GM10266 (cell line): Measurements from ENCODE around the gene TMEM185A.
A peak's percentile ranks its signal among the peaks of the same experiment; 100 is the strongest.
"Not testable (repeated sequence)": the region's sequence is repeated elsewhere in the genome, so short reads cannot be mapped to it uniquely, and the experiment has no call there.

Experiments used
- DNase-seq: peaks from one replicate; pipeline ENCODE4 v3.0.0; 2012; ENCODE audit errors: extremely low spot score
- TF ChIP-seq, protein P1 (sequence below): IDR thresholded peaks from 2 replicates; pipeline ENCODE4 v1.5.1; 2012; ENCODE audit warnings: mild to moderate bottlenecking, low read depth; ENCODE audit not compliant: control insufficient read depth, insufficient read depth; ENCODE audit errors: missing control alignments

Gene TMEM185A

DNA sequence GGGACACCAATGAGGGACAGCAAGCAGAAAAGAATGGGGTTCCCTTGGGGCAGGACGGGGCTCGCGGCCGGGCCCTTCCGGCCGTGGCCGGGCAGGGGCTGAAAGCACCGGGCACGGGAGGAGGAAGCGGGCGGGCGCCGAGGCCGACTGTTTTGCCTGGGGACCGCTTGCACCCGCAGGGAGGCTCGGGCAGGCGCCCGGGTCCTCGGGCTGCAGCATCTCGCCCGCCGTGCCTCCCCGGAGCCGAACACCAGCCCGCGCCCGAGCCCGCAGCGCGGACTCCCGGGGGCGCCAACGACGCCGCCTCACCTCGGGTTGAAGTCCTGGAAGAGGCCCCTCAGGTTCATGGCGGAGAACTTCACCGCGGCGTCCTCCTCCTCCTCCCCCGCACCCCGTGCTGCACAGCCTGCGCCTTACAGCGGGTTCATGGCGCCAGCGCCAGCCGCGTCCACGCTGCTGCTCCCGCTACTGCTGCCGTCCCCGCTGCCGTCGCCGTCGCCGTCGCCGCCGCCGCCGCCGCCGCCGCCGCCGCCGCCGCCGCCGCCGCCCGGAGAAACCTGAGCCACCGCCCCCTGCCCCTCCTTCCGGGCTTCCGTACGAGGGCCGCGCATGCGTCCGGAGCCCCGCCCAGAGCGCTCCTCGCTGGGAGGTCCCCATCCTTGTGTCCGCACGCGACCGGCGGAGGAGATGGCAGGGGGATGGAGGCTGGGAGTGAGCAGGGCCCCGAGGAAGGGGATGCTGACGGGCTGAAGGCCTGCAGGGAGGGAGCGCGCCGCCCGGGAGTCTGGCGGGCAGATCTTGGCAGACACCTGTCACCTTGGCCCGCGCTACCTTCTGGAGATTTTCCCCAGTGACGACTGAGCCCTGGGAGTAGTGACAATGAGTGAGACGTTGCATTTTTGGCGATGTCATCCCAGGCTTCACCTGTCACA lies at the start of gene TMEM185A:
Gene TMEM185A (minus strand): TSS at position 559 of the 932 bp plus-strand sequence. CDS start 212 bp downstream, at position 347.
- TF ChIP-seq, protein P1, sequence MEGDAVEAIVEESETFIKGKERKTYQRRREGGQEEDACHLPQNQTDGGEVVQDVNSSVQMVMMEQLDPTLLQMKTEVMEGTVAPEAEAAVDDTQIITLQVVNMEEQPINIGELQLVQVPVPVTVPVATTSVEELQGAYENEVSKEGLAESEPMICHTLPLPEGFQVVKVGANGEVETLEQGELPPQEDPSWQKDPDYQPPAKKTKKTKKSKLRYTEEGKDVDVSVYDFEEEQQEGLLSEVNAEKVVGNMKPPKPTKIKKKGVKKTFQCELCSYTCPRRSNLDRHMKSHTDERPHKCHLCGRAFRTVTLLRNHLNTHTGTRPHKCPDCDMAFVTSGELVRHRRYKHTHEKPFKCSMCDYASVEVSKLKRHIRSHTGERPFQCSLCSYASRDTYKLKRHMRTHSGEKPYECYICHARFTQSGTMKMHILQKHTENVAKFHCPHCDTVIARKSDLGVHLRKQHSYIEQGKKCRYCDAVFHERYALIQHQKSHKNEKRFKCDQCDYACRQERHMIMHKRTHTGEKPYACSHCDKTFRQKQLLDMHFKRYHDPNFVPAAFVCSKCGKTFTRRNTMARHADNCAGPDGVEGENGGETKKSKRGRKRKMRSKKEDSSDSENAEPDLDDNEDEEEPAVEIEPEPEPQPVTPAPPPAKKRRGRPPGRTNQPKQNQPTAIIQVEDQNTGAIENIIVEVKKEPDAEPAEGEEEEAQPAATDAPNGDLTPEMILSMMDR, result no peak
- peak; percentile 75 for DNase-seq

DNA sequence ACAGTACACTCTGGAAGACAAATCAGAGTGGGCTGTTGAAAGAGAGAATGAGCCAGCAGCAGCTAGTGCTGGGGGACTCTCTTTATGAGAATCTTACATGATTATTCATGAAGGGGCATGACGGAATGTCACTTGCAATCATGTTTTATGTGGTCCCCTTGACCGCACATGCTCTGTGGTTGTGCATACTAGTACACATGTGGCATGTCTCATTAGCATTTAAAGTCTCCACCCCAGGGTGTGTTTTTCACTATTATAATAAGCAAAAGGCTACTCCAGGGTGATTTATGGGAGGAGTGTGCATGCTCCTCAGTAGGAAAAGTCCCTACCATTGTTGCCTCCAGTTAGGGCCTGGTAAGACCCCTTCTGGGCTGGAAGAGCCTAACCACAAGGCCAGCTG lies 49.6 kb upstream of the TMEM185A start:
- DNase-seq, result no peak
- TF ChIP-seq, protein P1, result no peak

DNA sequence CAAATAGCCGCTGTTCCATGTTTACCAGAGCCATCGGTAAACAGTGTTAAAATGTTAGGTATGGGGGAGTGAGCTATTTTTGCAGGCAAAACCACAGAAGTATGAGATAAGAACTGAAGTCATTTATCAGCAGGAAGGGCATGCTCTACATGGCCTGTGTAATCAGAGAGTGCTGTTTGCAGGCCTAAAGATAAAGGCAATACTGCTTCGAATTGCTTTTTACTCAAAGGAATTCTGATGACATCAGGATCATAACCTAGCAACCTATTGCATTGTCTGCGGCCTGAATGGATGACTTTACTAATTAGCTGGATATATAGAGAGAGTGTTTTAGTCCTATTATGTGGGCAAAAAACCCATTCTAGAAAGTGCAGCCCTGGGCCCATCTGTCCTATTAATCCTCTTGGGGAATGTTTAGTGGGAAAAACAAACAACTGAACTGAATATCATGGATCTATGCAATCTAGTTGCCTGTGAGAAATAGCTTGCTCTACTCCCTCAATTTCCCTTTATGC lies 47.6 kb upstream of the TMEM185A start:
- not testable (repeated sequence) for DNase-seq

DNA sequence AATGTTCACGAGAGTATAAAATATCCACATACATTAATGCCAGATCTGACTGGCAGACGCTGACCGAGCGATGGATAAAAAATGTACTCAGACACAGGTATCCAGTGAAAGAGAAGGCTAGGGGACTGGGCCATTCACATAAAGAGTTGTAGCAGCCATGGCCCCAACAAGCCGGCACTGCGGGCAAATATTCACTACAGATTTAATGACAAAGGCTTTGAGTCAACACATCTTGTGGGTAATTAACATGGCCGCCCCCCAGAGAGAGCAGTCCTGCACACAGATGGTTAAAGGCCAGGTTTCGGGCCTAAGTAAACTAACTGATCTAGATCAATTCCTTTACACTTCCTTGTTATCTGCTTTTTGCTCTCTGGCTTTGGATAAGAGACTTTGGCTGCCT lies 44.0 kb upstream of the TMEM185A start:
- DNase-seq, result not testable (repeated sequence)

DNA sequence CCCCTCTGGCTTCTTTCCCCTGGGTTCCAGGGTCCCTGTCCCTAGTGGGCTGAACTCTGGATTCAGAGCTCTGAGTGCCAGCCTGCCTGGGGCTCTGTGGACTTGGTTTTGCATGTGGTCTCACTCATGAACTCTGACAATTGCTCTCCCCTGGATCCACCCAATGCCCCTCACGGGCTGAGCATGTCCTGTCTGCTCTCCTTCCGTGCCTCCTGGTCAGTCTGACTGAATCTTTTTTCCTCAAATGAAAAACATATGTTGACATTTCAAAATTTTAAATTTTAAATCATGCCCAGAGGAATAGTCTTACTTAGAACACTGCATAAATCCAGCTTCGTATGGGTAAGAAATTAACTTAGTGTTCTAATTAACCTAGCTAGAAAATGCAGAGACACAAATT lies 43.5 kb upstream of the TMEM185A start:
- not testable (repeated sequence) for DNase-seq

DNA sequence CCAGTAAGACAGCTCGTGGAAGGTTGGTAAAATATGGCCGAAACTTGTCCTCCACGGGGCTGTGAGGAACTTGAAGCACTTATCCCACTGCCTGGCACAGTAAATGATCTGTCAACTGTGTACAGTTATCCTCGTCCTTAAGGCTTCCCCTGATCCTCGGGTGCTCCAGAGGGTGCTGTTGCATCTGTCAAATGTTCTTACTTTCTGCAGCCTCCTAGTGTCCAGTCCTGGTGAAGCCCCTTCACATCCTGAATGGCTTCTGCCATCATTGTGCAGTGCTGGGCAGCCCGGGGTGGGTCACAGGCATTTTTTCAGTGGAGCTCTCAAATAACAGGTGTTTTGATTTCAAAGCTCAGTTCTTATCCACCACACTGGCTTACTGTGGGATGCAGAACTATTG lies 29.0 kb upstream of the TMEM185A start:
- DNase-seq, result not testable (repeated sequence)

DNA sequence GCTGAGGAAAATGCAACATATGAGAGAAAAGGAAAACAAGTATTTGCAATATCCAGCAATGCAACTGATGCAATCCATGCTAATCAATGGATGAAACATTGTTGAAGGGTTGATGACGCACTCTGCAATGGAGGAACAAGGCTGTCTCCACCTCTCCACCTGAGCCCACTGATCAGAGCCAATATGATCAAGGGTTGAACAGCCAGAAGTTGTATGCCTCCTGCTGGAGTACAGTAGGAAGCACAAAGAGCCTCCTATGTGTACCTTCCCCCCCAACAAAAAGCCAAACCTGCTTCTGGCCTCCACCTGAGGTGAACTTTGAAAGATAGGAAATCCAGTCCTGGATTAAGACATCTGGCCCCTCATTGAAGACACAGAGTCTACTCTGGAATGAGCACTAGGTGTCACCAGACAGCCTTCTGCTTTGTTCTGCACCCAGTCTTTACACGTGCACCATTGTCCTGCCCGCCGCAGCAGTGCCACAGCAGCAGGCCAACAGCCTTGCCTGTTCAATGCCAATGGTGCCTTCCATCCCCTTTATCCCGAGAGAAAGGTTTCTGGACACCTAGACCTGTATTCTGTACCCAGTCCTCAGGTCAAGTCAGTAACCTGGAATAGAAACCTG lies 24.8 kb upstream of the TMEM185A start:
- not testable (repeated sequence) for DNase-seq

DNA sequence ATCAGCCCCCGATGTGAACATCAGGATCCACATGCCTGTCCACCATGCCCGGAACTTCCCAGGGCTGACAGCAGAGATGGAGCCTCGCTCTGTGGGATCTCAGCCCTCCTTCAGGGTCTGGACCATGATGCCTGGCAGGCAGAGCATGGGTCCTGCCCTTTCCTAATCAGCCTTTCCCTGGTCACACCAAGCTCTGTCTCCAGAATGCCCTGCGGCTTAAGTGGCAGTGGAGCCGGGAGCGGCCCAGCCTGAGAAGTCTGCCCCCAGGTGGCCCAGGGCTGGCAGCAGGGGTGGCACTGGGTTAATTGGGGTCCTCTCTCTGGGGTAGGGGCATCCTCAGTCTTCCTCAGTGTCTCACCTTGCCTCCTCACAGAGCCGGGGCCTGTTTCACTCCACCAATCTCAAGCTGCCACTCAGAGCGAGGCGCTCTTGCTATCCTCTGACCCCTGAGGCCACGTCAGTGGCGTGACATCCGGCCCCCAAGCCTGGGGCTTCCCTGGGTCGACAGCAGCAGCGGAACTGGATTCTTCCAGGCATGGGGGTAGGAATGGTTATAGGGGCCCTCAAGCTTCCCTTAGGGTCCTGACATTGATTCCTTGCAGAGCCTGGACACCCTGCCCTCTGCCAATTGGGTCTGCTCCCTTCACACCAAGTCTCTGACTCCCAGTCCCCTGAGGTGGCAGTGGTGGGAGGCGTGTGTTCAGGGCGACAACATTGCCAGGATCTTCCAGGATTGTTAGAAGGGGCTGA lies 20.8 kb upstream of the TMEM185A start:
- TF ChIP-seq, protein P1, result no peak
- no peak for DNase-seq

DNA sequence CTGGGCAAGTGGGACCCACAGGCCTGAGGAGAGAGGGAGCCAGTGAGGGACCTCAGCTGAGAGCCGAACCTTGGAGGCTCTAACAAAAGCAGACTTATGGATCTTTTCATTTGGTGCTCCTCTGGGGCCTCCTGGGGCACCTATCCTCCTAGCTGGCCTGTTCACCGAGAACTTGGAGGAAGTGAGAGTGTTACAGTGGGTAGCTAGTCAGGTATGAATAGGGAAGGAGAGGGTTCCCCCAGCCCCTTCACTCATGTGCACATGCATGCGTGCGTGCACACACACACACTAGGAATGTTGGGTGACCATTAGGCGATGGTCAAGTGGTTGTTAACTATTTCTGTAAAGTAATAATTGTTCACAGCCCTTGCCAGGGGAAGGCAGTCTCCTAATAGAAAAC lies 18.6 kb upstream of the TMEM185A start:
- TF ChIP-seq, protein P1, result no peak
- no peak for DNase-seq
